Trophoblast cell (in vitro differentiated cells and primary cell): ENCODE measurements around the gene KRTAP9-7.

Experiments used
- DNase-seq, 2 donors: peaks; one replicate each; pipeline ENCODE4 v3.0.0-alpha.2; 2016
- H2AFZ ChIP-seq: 2 replicates; pipeline ENCODE4 v1.6.1; 2013; ENCODE audit warnings: low read length, moderate library complexity, mild to moderate bottlenecking; ENCODE audit not compliant: insufficient read depth, poor library complexity
- H2AK5ac ChIP-seq: 2 replicates; pipeline ENCODE4 v1.6.1; 2013; ENCODE audit warnings: mild to moderate bottlenecking, low read length
- H2BK120ac ChIP-seq: 2 replicates; pipeline ENCODE4 v1.6.1; 2013; ENCODE audit warnings: low read length, mild to moderate bottlenecking, moderate library complexity; ENCODE audit not compliant: insufficient read depth, poor library complexity
- H2BK12ac ChIP-seq: 2 replicates; pipeline ENCODE4 v1.6.1; 2013; ENCODE audit warnings: mild to moderate bottlenecking, low read length, moderate library complexity
- H2BK5ac ChIP-seq: 2 replicates; pipeline ENCODE4 v1.6.1; 2013; ENCODE audit warnings: low read length, low read depth, moderate library complexity, mild to moderate bottlenecking; ENCODE audit not compliant: poor library complexity
- H3K14ac ChIP-seq: 2 replicates; pipeline ENCODE4 v1.6.1; 2013; ENCODE audit warnings: mild to moderate bottlenecking, low read length
- H3K18ac ChIP-seq: 2 replicates; pipeline ENCODE4 v1.6.1; 2013; ENCODE audit warnings: mild to moderate bottlenecking, low read length
- H3K23ac ChIP-seq: 2 replicates; pipeline ENCODE4 v1.6.1; 2013; ENCODE audit warnings: low read length
- H3K27ac ChIP-seq: 2 replicates; pipeline ENCODE4 v1.5.1; 2013; ENCODE audit warnings: low read depth, mild to moderate bottlenecking, inconsistent platforms, low read length, moderate library complexity
- H3K27me3 ChIP-seq: 2 replicates; pipeline ENCODE4 v1.6.1; 2013; ENCODE audit warnings: inconsistent platforms, mild to moderate bottlenecking, low read length, moderate library complexity; ENCODE audit not compliant: insufficient read depth
- H3K36me3 ChIP-seq, 2 experiments: 1 replicate in 1 of 2; 2 replicates in 1 of 2; pipeline ENCODE4 v1.6.1; 2013; ENCODE audit warnings: low read length in 2 of 2, mild to moderate bottlenecking in 2 of 2, moderate library complexity in 1 of 2; ENCODE audit not compliant: insufficient read depth in 2 of 2, control insufficient read depth in 1 of 2
- H3K4ac ChIP-seq: 2 replicates; pipeline ENCODE4 v1.6.1; 2013; ENCODE audit warnings: low read depth, mild to moderate bottlenecking, low read length, moderate library complexity
- H3K4me1 ChIP-seq, 2 experiments: 1 replicate in 1 of 2; 2 replicates in 1 of 2; pipeline ENCODE4 v1.6.1; 2013; ENCODE audit warnings: low read length in 2 of 2, mild to moderate bottlenecking in 2 of 2, moderate library complexity in 1 of 2; ENCODE audit not compliant: insufficient read depth in 2 of 2, control insufficient read depth in 1 of 2
- H3K4me2 ChIP-seq: 2 replicates; pipeline ENCODE4 v1.6.1; 2013; ENCODE audit warnings: inconsistent platforms, mild to moderate bottlenecking, low read length, moderate library complexity
- H3K4me3 ChIP-seq: 2 replicates; pipeline ENCODE4 v1.5.1; 2013; ENCODE audit warnings: mild to moderate bottlenecking, low read depth, low read length, inconsistent platforms
- H3K79me1 ChIP-seq: one replicate; pipeline ENCODE4 v1.6.1; 2013; ENCODE audit warnings: low read length
- H3K79me2 ChIP-seq: 2 replicates; pipeline ENCODE4 v1.6.1; 2013; ENCODE audit warnings: low read length, mild to moderate bottlenecking; ENCODE audit not compliant: control insufficient read depth, insufficient read depth, poor library complexity
- H3K9ac ChIP-seq: 2 replicates; pipeline ENCODE4 v1.6.1; 2013; ENCODE audit warnings: mild to moderate bottlenecking, low read length
- H3K9me3 ChIP-seq: 2 replicates; pipeline ENCODE4 v1.6.1; 2013; ENCODE audit warnings: low read depth, mild to moderate bottlenecking, control low read depth, inconsistent platforms, low read length; ENCODE audit not compliant: insufficient read depth
- H4K12ac ChIP-seq: 2 replicates; pipeline ENCODE4 v1.6.1; 2013; ENCODE audit warnings: low read depth, mild to moderate bottlenecking, low read length, moderate library complexity
- H4K8ac ChIP-seq: 2 replicates; pipeline ENCODE4 v1.6.1; 2013; ENCODE audit warnings: low read depth, mild to moderate bottlenecking, low read length, moderate library complexity
- H4K91ac ChIP-seq: one replicate; pipeline ENCODE4 v1.6.1; 2013; ENCODE audit warnings: low read depth, mild to moderate bottlenecking, low read length, moderate library complexity
- WGBS: extraction: QIAGEN DNeasy Blood & Tissue Kit; methylation state at CpG from one replicate; pipeline ENCODE4 v1.1.7; 2013; ENCODE audit warnings: missing lambda C conversion rate; ENCODE audit not compliant: insufficient read length, insufficient coverage; ENCODE audit errors: extremely low coverage; 5-methylcytosine and 5-hydroxymethylcytosine counted together

KRTAP9-7 gene

DNA sequence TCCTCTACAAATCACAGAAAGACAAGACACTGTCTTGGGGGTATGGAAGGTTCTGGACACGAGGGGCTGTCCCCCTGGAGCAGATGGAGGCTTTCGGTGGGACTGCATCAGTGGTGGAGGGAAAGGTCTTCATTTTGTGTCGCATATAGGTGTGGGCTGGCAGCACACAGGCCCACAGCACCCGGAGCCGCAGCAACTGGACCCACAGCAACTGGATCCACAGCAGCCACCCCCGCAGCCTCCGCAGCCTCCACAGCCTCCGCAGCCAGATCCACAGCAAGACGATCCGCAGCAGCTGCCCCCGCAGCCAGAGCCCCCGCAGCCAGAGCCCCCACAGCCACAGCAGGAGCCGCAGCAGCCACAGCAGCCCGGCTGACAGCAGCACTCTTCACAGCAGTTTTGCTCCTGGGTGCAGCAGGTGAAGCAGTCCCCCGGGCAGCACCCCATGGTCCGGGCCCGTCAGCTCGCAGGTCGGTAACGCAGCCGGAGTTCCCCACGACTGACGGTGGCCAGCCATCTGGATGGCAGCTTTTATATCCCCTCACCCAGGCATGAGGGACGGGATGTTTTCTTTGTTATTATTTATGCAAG is 39.8 kb downstream of the KRTAP9-7 start, which contains the start of gene KRTAP17-1:
TSS of gene KRTAP17-1 (minus strand) at position 507 of the 591 bp plus-strand sequence. CDS start at position 447, 60 bp downstream.
- WGBS, result no CpG with 5 or more reads among the region's 24 CpGs
- H4K8ac ChIP-seq, result no peak within 1 kb of the TSS

DNA sequence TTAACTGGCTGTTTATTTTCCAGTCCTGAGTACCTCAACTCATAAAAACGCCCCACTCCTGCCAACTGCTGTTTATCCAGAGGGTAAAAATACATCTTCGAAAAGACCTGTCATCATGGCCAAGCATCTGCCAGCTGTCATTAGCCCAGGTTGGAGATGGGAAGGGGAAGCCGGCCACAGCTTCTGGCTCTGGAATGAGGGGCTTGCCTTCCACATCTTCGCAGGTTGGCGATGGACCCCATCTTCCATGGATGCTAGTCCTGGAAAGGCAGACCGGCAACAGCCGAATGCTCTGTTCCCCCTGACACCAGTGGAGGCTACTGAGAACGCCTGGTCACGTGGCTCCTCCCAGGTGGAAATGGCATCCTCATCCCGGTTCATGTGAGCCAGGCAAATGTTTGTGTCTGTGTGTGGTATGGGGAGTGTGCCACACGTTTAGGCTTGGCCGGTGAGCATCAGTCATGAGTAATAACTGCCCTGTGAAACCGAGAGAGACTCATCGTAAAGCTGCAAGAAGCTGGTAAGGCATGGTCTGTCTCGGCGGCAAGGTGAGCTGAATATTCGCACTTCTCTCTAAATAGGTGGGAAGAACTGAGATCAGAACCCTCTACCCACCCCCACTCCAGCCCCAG is 40.4 kb downstream of the KRTAP9-7 start:
- H4K91ac ChIP-seq, result no peak overlapping the region
- no CpG with 5 or more reads among the region's 17 CpGs for WGBS

More for the DNA sequence above, 39.8 kb downstream of the KRTAP9-7 start, which contains the start of gene KRTAP17-1:
- Histone ChIP-seq H3K4me2 (no peak within 1 kb of the TSS), H3K79me1 (no peaks in the 10 kb centered on the region), H4K91ac (no peak within 1 kb of the TSS), H2BK12ac (no peak within 1 kb of the TSS), H3K23ac (no peak within 1 kb of the TSS), H2BK120ac (no peak within 1 kb of the TSS), H3K9me3 (no peaks in the 10 kb centered on the region), H2BK5ac (no peak within 1 kb of the TSS), H4K12ac (no peak within 1 kb of the TSS), H3K4ac (no peak within 1 kb of the TSS), H3K27me3 (no peaks in the 10 kb centered on the region), H3K9ac (no peak within 1 kb of the TSS), H3K27ac (no peak within 1 kb of the TSS), H3K14ac (no peak within 1 kb of the TSS), H2AK5ac (no peak within 1 kb of the TSS), H3K79me2 (no peaks in the 10 kb centered on the region), H2AFZ (no peak within 1 kb of the TSS), H3K36me3 (no peaks in the 10 kb centered on the region), H3K18ac (no peak within 1 kb of the TSS), H3K4me1 (no peaks in the 10 kb centered on the region), H3K4me3 (no peak within 1 kb of the TSS)
- no peak for DNase-seq

DNA sequence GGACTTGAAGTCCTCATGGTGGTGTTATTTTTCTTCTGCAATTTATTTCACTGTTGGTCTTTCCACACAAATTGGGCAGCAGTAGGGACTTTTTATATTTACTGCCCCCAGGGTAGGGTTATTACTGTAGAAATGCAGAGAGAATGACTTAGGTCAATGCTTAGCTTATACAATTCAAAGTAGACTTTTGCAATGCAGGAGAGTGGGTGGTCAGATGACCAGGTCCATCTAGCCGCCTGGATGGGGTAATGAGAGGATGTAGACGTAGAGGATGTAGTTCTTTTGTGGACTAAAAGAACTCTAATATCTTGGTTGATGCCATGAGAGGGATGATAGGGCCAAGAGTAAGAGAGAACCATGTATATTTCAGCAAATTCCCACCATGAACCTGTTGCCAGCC is 42.7 kb downstream of the KRTAP9-7 start:
- Histone ChIP-seq H3K18ac (no peak overlapping the region), H3K79me1 (peaks cover 2% of the 10 kb centered on the region), H3K4me2 (no peak overlapping the region), H3K9ac (no peak overlapping the region), H3K23ac (no peak overlapping the region), H3K9me3 (no peaks in the 10 kb centered on the region), H3K36me3 (no peaks in the 10 kb centered on the region), H2BK5ac (no peak overlapping the region), H2AK5ac (no peak overlapping the region), H3K4ac (no peak overlapping the region), H3K4me3 (no peak overlapping the region), H2BK120ac (no peak overlapping the region), H2AFZ (no peak overlapping the region), H4K91ac (no peak overlapping the region), H3K27ac (no peak overlapping the region), H2BK12ac (no peak overlapping the region), H3K27me3 (no peaks in the 10 kb centered on the region), H3K14ac (no peak overlapping the region), H3K4me1 (peaks cover 3 to 7% of the 10 kb centered on the region in 2 experiments), H4K8ac (no peak overlapping the region), H4K12ac (no peak overlapping the region), H3K79me2 (no peaks in the 10 kb centered on the region)
- DNase-seq, result no peak
- WGBS, result no CpG with 5 or more reads among the region's 2 CpGs

More for the DNA sequence above, 40.4 kb downstream of the KRTAP9-7 start:
- no peak for DNase-seq
- Histone ChIP-seq H3K79me2 (no peaks in the 10 kb centered on the region), H2BK5ac (no peak overlapping the region), H2BK120ac (no peak overlapping the region), H3K4ac (no peak overlapping the region), H3K4me3 (no peak overlapping the region), H3K23ac (no peak overlapping the region), H3K18ac (no peak overlapping the region), H4K8ac (no peak overlapping the region), H3K9me3 (no peaks in the 10 kb centered on the region), H4K12ac (no peak overlapping the region), H3K4me2 (no peak overlapping the region), H3K27me3 (no peaks in the 10 kb centered on the region), H2AFZ (no peak overlapping the region), H3K14ac (no peak overlapping the region), H2BK12ac (no peak overlapping the region), H3K9ac (no peak overlapping the region), H3K4me1 (no peaks in the 10 kb centered on the region), H3K79me1 (no peaks in the 10 kb centered on the region), H2AK5ac (no peak overlapping the region), H3K36me3 (no peaks in the 10 kb centered on the region), H3K27ac (no peak overlapping the region)

GRCh38 chr17:41322094-41322902 is 46.8 kb downstream of the KRTAP9-7 start:
- Histone ChIP-seq H3K4me1 (peaks cover 6 to 8% of the 10 kb centered on the region in 2 experiments), H2AK5ac (no peak overlapping the region), H3K18ac (no peak overlapping the region), H3K79me1 (peaks cover 2% of the 10 kb centered on the region), H3K4me2 (no peak overlapping the region), H3K4me3 (no peak overlapping the region), H3K79me2 (no peaks in the 10 kb centered on the region), H3K9ac (no peak overlapping the region), H3K4ac (no peak overlapping the region), H3K27me3 (no peaks in the 10 kb centered on the region), H2BK12ac (no peak overlapping the region), H2AFZ (no peak overlapping the region), H4K12ac (no peak overlapping the region), H3K27ac (no peak overlapping the region), H3K23ac (no peak overlapping the region), H3K14ac (no peak overlapping the region), H3K36me3 (no peaks in the 10 kb centered on the region), H4K8ac (no peak overlapping the region), H4K91ac (no peak overlapping the region), H2BK120ac (no peak overlapping the region), H3K9me3 (no peaks in the 10 kb centered on the region), H2BK5ac (no peak overlapping the region)
- peak in 1 of 2 donors; percentile 70 for DNase-seq
- WGBS, result no CpG with 5 or more reads among the region's 5 CpGs
